K562 (cell line): ENCODE measurements around the gene RNF187. TPM values are rescaled to one million over a fixed set of nuclear protein-coding genes. Genes with fewer than 3 reads are reported as not detected.

Source experiments
- BCL6 ChIP-seq: fragments of 250-450 bp; sonication (Bioruptor Pico); IDR thresholded peaks from 2 replicates; pipeline ENCODE4 v1.4.0; 2020
- E2F1 ChIP-seq: sonication (generic); formaldehyde crosslinking; IDR thresholded peaks from 2 replicates; pipeline ENCODE4 v1.8.1; 2023; ENCODE audit warnings: mild to moderate bottlenecking, missing genetic modification reagents, moderate library complexity
- E4F1 ChIP-seq: fragments of 250-450 bp; sonication (Bioruptor Pico); IDR thresholded peaks from 2 replicates; pipeline ENCODE4 v1.5.0; 2021; ENCODE audit warnings: mild to moderate bottlenecking, borderline replicate concordance
- ETV1 ChIP-seq: fragments of 450-650 bp; conservative IDR thresholded peaks from 2 replicates; pipeline ENCODE4 v1.6.1; 2016; ENCODE audit warnings: missing genetic modification characterization, control low read depth, low read depth, missing compliant biosample characterization
- ETV5 ChIP-seq: sonication (generic); formaldehyde crosslinking; IDR thresholded peaks from 2 replicates; pipeline ENCODE4 v1.4.0; 2020; ENCODE audit warnings: low read depth, mild to moderate bottlenecking, missing genetic modification reagents
- GTF2B ChIP-seq: IDR thresholded peaks from 2 replicates; pipeline ENCODE4 v1.6.1; 2011; ENCODE audit not compliant: insufficient read length; ENCODE audit errors: extremely low read depth
- HES1 ChIP-seq: fragments of 450-650 bp; IDR thresholded peaks from 2 replicates; pipeline ENCODE4 v1.6.1; 2016; ENCODE audit warnings: low read depth, mild to moderate bottlenecking, moderate library complexity
- HMGXB4 ChIP-seq: sonication (generic); formaldehyde crosslinking; IDR thresholded peaks from 2 replicates; pipeline ENCODE4 v1.8.1; 2023; ENCODE audit warnings: mild to moderate bottlenecking, missing genetic modification reagents
- NFIC ChIP-seq: fragments of 450-650 bp; IDR thresholded peaks from 2 replicates; pipeline ENCODE4 v1.6.1; 2017; ENCODE audit warnings: mild to moderate bottlenecking, inconsistent platforms
- NRF1 ChIP-seq, 2 experiments: fragments of 450-650 bp; IDR thresholded peaks in 1 of 2; conservative IDR thresholded peaks in 1 of 2; 2 replicates each; pipeline ENCODE4 v1.6.1; 2014; ENCODE audit warnings: mild to moderate bottlenecking in 2 of 2
- POLR2G ChIP-seq: fragments of 200-400 bp; formaldehyde crosslinking; IDR thresholded peaks from 2 replicates; pipeline ENCODE4 v1.6.1; 2017; ENCODE audit warnings: low read depth, mild to moderate bottlenecking, antibody characterized with exemption, low read length, moderate library complexity
- PRMT5 ChIP-seq: sonication (generic); formaldehyde crosslinking; IDR thresholded peaks from 2 replicates; pipeline ENCODE4 v1.5.0; 2020; ENCODE audit warnings: missing genetic modification reagents
- PTRF ChIP-seq: fragments of 450-650 bp; IDR thresholded peaks from 2 replicates; pipeline ENCODE4 v1.6.1; 2016; ENCODE audit warnings: mild to moderate bottlenecking, missing genetic modification characterization, missing compliant biosample characterization
- SAFB ChIP-seq: fragments of 200-400 bp; formaldehyde crosslinking; IDR thresholded peaks from 2 replicates; pipeline ENCODE4 v1.6.1; 2017; ENCODE audit warnings: low read depth, low read length, borderline replicate concordance
- SMAD4 ChIP-seq: fragments of 250-450 bp; sonication (Bioruptor Pico); conservative IDR thresholded peaks from 2 replicates; pipeline ENCODE4 v1.8.0; 2021; ENCODE audit warnings: inconsistent platforms, mild to moderate bottlenecking, moderate library complexity
- SREBF2 ChIP-seq: sonication (generic); formaldehyde crosslinking; IDR thresholded peaks from 2 replicates; pipeline ENCODE4 v1.4.0; 2020; ENCODE audit warnings: mild to moderate bottlenecking, missing genetic modification reagents
- TARDBP ChIP-seq: fragments of 450-650 bp; IDR thresholded peaks from 2 replicates; pipeline ENCODE4 v1.6.1; 2016
- TFAM ChIP-seq: fragments of 250-450 bp; sonication (Bioruptor Pico); conservative IDR thresholded peaks from 2 replicates; pipeline ENCODE4 v1.5.0; 2021; ENCODE audit warnings: mild to moderate bottlenecking, moderate library complexity
- ZFPM2 ChIP-seq: fragments of 250-450 bp; sonication (Bioruptor Pico); IDR thresholded peaks from 2 replicates; pipeline ENCODE4 v1.5.1; 2022; ENCODE audit warnings: mild to moderate bottlenecking
- ZKSCAN8 ChIP-seq: fragments of 200-800 bp; sonication (Bioruptor generic); IDR thresholded peaks from 2 replicates; pipeline ENCODE4 v1.6.1; 2016; ENCODE audit warnings: missing genetic modification characterization, missing compliant biosample characterization
- ZNF212 ChIP-seq: fragments of 450-650 bp; formaldehyde crosslinking; IDR thresholded peaks from 2 replicates; pipeline ENCODE4 v1.4.0; 2020; ENCODE audit warnings: mild to moderate bottlenecking
- ZNF263 ChIP-seq: sonication (generic); formaldehyde crosslinking; IDR thresholded peaks from 2 replicates; pipeline ENCODE4 v1.8.0; 2022; ENCODE audit warnings: mild to moderate bottlenecking, missing genetic modification reagents, borderline replicate concordance
- polyA plus RNA-seq, 8 experiments: library from polyadenylated mRNA; depleted of rRNA in 4 of 8; stranded (reverse) in 5 of 8; unstranded in 3 of 8; fragments of >200 nt; fragmentation: Nextera tagmentation in 2 of 8; fragmentation: Illumina TruSeq in 1 of 8; extraction: Ambion mirVana in 2 of 8; extraction: Trizol in 1 of 8; gene quantifications; 2 replicates each; pipeline versions ENCODE4 v1.2.1 to v1.2.3, GENCODE V29; 2011 to 2014; ENCODE audit warnings: inconsistent platforms in 1 of 8, missing spikeins in 1 of 8
- total RNA-seq, 7 experiments: library from RNA; depleted of rRNA in 6 of 7; stranded (reverse); fragments of >200 nt in 6 of 7; fragmentation: Illumina TruSeq in 2 of 7; extraction: Trizol in 2 of 7; gene quantifications; 2 replicates each; pipeline versions ENCODE4 v1.2.1 to v1.2.3, GENCODE V29; 2011 to 2021; ENCODE audit warnings: low replicate concordance in 1 of 7

The RNF187 gene
- total and polyA plus RNA-seq, 9 of the 15 experiments (the other 6 are each of a cell fraction or from before 2014, with no cell fraction given): 2.3 to 119 (median 41.9) TPM

GRCh38 chr1:228463559-228464455, 23.4 kb upstream of the RNF187 start (continued):
- TF ChIP-seq NRF1 (conservative IDR thresholded peaks at IDR 0.05 in 1 of 2, IDR thresholded peaks at IDR 0.05 in 1 of 2) (peak; percentile 82 to 85), ZFPM2 (CRISPR knock-in tag) (no peak), SREBF2 (no peak), E2F1 (CRISPR knock-in tag) (peak; percentile 77; the same call in 1 of the 2 replicates), ZKSCAN8 (CRISPR knock-in tag) (no peak), HMGXB4 (CRISPR knock-in tag) (peak; percentile 87), SMAD4 (CRISPR knock-in tag) (peak; percentile 99), ZNF212 (CRISPR knock-in tag) (no peak), HES1 (peak; percentile 95), ETV1 (tag) (peak; percentile 69), SAFB (peak; percentile 59; the same call in 1 of the 2 replicates), E4F1 (CRISPR knock-in tag) (no peak), POLR2G (peak; percentile 77), GTF2B (no peak), PTRF (tag) (no peak), TARDBP (peak; percentile 94), NFIC (peak; percentile 80), PRMT5 (CRISPR knock-in tag) (no peak), ZNF263 (CRISPR knock-in tag) (peak; percentile 65; the same call in 1 of the 2 replicates), ETV5 (CRISPR knock-in tag) (peak; percentile 84), TFAM (CRISPR knock-in tag) (no peak), BCL6 (CRISPR knock-in tag) (no peak)
